Measurements from ENCODE around the gene SFTPA2.
"Not testable (repeated sequence)": the region's sequence is repeated elsewhere in the genome, so short reads cannot be mapped to it uniquely, and the experiment has no call there.

Gene SFTPA2

DNA sequence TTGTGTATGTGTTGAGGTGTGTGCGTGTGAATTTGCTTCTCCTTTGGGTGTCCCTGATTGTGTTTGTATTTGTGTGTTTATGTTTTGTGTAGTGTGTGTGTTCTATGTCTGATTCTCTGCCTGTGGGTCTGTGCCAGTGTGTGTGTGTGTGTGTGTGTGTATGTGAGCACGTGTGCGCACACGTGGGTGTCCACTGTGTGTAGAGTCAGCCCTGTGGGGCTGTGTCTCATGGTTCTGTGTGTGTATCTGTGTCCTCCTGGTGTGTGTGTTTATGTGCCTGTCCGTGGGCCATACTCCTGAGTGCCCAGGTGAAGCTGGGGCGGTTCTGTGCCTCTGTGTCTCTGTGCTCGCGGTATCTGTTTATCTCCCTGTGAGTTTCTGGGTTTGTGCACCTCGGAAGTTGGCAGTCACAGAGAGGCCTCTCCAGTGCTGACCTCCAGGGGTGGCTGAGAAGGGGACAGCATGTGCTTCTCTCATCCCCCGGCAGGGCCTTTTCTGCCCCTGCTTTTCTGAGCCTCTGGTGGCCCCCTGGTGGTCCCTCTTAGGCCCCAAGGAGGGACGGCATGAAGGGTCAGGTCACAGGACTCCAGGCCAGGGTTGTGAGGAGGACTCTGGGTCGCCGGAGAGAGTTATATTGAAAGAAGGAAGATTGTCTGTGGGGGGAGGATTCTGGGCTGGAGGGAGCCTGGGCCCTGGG lies 36.9 kb downstream of the SFTPA2 start:
- CTCF ChIA-PET; H3K4me3 ChIP-seq (ENCODE audit: low read depth, low read length); POLR2A ChIA-PET: not testable (repeated sequence)

DNA sequence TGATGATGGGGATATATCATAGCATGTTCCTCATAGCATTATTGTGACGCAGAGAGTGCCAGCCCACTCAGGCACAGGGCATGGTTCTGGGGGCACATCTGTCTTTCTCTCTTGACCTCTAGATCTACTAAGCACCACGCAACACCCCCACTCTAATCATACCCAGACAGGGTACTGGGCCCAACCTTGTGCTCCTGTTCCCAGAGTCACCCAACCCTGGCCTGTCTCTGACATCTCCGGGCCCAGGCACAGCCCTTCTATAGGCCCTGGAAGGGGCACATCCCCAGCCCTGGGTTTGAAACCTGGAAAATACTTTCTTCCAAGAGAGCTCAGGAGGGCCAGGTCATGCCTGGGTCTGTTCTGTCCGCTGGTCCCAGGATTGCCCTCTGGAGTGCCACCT lies 37.7 kb downstream of the SFTPA2 start:
- POLR2A ChIA-PET; H3K36me3 ChIP-seq (ENCODE audit: control insufficient read depth in 2 of 2, insufficient read depth in 1 of 2, low read length in 2 of 2); H3K4me1 ChIP-seq (ENCODE audit: control insufficient read depth, insufficient read depth, low read length); H3K9me3 ChIP-seq (ENCODE audit: control insufficient read depth, insufficient read depth, low read depth, low read length); CTCF ChIA-PET; H3K27ac ChIP-seq (ENCODE audit: extremely low read depth, low read depth, low read length); H3K4me3 ChIP-seq (ENCODE audit: low read depth, low read length): not testable (repeated sequence)

More for the DNA sequence above, 36.9 kb downstream of the SFTPA2 start:
- H3K27ac ChIP-seq (ENCODE audit: extremely low read depth, low read depth, low read length); H3K4me1 ChIP-seq (ENCODE audit: control insufficient read depth, insufficient read depth, low read length); H3K36me3 ChIP-seq (ENCODE audit: control insufficient read depth in 2 of 2, insufficient read depth in 1 of 2, low read length in 2 of 2); H3K9me3 ChIP-seq (ENCODE audit: control insufficient read depth, insufficient read depth, low read depth, low read length): not testable (repeated sequence)

DNA sequence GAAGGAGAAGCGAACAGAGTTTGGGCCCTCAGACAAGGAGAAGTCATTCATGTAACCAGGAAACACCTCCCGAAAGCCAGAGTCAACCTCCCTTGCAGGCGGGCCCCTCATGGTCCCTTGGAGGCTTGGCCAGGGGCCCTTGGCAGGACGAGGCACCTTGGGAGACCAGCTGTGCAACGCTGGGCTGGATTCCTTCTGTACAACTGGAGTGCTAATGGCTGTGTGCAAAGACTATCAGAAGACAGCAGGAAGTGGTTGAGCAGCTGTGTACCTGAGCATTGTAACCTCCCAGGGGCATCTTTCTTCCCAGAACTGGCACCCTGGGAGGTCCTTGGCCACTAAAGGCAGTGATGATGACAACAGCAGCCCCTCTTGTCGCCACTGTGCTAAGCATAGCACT lies 38.5 kb downstream of the SFTPA2 start:
- TF ChIP-seq GLIS1 (tag by site-specific recombination; IDR thresholded peaks at IDR 0.05), result peak; percentile 41
- H3K4me3 ChIP-seq (ENCODE audit: low read depth, low read length); POLR2A ChIA-PET; H3K27ac ChIP-seq (ENCODE audit: extremely low read depth, low read depth, low read length); CTCF ChIA-PET; H3K9me3 ChIP-seq (ENCODE audit: control insufficient read depth, insufficient read depth, low read depth, low read length); H3K4me1 ChIP-seq (ENCODE audit: control insufficient read depth, insufficient read depth, low read length); H3K36me3 ChIP-seq (ENCODE audit: control insufficient read depth in 2 of 2, insufficient read depth in 1 of 2, low read length in 2 of 2): not testable (repeated sequence)

DNA sequence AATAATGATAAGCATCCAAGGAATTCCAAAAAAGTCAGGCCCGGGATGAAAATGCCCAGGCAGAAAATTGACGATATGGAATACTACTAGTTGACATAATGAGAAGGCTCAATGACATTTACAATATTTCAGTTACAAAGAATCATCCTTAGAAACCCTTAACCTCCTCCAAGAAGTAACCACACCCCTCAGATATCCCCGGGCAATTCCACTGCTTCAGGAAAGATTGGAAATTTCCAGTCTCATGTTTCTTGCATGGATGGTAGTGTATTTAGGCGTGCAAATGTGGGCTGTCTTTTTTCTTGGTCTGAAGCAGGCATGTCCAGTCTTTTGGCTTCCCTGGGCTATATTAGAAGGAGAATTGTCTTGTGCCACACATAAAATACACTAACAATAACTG lies 42.6 kb downstream of the SFTPA2 start:
- H3K4me3 ChIP-seq (ENCODE audit: low read depth, low read length); H3K4me1 ChIP-seq (ENCODE audit: control insufficient read depth, insufficient read depth, low read length); H3K27ac ChIP-seq (ENCODE audit: extremely low read depth, low read depth, low read length); CTCF ChIA-PET; POLR2A ChIA-PET; H3K36me3 ChIP-seq (ENCODE audit: control insufficient read depth in 2 of 2, insufficient read depth in 1 of 2, low read length in 2 of 2); H3K9me3 ChIP-seq (ENCODE audit: control insufficient read depth, insufficient read depth, low read depth, low read length): not testable (repeated sequence)

DNA sequence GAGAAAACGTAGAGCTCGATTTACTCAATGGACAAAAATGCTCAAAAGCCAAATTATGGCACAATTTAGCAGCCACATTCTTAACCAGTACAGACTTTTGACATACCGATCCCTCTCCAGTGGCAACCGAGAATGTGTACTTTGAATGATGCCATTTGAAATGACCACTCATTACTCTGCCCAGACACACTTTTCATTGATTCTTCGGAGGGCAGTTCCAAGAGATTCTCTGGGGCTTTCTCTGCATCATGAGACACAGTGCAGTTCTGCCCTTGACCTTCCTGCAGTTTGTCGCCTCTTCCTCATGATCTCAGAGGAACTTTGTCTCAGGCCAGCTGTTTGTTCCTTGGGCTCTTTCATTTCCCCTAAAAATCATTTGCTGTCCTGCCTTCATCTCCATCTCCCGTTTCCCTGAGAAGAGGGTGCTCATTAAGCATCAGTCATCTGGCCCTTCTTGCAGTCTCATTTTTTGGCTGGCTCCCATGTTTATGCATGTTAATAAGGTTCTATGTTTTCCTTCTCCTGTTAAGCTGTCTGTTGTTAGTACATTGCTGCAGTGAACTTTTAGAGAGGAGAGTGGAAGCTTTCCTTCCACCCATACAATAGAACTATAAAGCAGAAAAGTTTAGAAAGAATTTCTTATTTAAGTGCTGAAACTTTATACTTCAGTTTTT lies 43.5 kb downstream of the SFTPA2 start:
- H3K27ac ChIP-seq (ENCODE audit: extremely low read depth, low read depth, low read length); H3K36me3 ChIP-seq (ENCODE audit: control insufficient read depth in 2 of 2, insufficient read depth in 1 of 2, low read length in 2 of 2); CTCF ChIA-PET; H3K9me3 ChIP-seq (ENCODE audit: control insufficient read depth, insufficient read depth, low read depth, low read length); H3K4me1 ChIP-seq (ENCODE audit: control insufficient read depth, insufficient read depth, low read length); POLR2A ChIA-PET; H3K4me3 ChIP-seq (ENCODE audit: low read depth, low read length): not testable (repeated sequence)

DNA sequence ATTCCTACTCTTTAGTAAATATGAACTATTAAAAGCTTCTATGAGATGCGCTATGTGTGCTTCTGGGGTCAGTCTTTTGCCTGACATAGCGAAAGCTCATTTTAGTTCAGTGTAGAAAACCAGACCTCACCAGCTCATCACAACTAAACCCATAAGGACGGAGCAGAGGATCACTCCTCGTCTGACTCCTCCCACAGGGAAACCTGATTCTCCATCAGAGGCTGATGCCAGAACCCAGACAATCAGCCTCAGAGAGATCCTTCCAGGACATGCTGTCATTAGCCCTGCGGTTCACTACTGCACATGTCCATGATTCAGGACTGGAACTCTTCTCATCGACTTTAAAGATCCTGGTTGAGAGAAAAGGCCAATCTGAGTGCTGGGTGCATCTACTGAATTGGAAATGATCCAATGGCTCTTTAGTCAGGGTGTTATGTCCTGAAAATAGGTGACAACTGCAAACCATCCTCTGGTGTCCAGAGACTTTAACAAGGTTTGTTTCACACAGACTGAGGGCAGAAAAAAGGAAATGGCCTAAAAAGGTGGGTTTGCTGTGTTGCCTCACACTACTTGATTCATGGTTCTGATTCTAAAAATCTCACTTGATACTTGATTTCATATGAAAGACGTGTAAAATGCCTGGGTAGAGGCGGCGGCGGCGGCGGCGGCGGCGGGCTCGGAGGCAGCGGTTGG lies 48.2 kb downstream of the SFTPA2 start, which contains the start of gene EIF5AL1:
TSS of gene EIF5AL1 (plus strand) at position 643 of the 693 bp plus-strand sequence. CDS start 117 bp downstream, outside the sequence.
- CTCF ChIA-PET; H3K9me3 ChIP-seq (ENCODE audit: control insufficient read depth, insufficient read depth, low read depth, low read length); POLR2A ChIA-PET; H3K36me3 ChIP-seq (ENCODE audit: control insufficient read depth in 2 of 2, insufficient read depth in 1 of 2, low read length in 2 of 2); H3K4me1 ChIP-seq (ENCODE audit: control insufficient read depth, insufficient read depth, low read length); H3K4me3 ChIP-seq (ENCODE audit: low read depth, low read length); H3K27ac ChIP-seq (ENCODE audit: extremely low read depth, low read depth, low read length): not testable (repeated sequence)
- peak; percentile 27; the same call in 1 of the 2 replicates for TF ChIP-seq ZBTB17 (tag by site-specific recombination; IDR thresholded peaks at IDR 0.05)

DNA sequence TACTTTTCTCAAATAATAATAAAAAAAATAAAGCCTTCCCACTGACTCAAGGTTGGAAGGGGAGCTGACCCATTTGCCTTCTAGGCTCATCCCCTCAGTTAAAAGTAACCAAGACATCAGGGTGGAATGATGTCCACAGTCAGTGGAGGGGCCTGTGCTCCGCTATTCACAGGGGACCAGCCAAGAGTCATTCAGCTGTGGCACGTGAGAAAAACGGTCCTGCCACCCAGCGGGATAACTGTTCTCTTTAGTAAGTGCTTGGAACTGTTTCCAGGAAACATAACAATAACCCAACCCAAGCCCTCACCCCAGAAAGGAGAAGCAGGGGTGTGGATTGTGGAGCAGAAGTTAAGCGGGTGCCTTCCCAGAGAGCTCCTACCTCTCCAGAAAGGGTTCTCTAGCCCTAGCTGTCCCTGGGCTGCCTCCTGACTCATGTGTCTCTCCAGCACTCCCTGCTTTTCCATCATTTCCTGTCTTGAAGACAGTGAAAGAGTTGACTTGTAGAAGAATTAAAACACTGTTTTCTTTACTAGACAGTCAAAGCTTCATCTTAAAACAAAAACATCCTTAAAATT lies 50.2 kb downstream of the SFTPA2 start:
- H3K9me3 ChIP-seq (ENCODE audit: control insufficient read depth, insufficient read depth, low read depth, low read length); H3K4me1 ChIP-seq (ENCODE audit: control insufficient read depth, insufficient read depth, low read length); H3K27ac ChIP-seq (ENCODE audit: extremely low read depth, low read depth, low read length); H3K36me3 ChIP-seq (ENCODE audit: control insufficient read depth in 2 of 2, insufficient read depth in 1 of 2, low read length in 2 of 2); H3K4me3 ChIP-seq (ENCODE audit: low read depth, low read length); POLR2A ChIA-PET: not testable (repeated sequence)
- CTCF ChIA-PET, result interaction anchor here (0.7 kb wide), 1 partner anchor 413 kb away, joined by 3 read pairs; no protein-coding TSS in a partner anchor

DNA sequence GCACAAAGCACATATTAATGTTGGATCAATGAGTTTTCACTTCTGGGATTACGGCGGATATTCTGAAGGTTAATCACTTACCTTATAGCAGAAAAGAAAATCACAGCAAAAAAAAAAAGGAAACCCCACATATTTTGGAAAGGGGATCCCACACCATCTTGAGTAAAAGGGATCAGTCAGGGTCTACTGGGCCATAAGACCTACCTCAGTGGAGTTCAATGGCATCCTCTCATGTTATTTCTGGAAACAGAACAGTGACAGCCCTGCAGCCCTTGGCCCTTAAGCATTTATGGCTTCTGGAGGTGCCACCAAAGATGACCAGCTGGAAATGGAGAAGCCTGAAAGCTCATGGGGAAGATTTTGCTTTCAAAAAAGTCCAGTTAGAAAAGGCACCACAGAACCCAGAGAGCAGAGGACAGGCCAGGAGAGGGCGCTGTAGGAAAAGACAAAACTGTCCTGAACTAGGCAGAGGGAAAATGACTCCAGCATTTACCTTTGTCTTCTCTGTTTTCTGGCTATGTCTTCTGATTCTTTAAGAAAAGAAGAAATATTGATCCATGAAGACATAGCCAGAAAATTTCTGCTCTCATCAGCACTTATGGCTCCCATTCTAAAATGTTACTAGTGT lies 50.8 kb downstream of the SFTPA2 start:
- H3K4me3 ChIP-seq (ENCODE audit: low read depth, low read length); H3K36me3 ChIP-seq (ENCODE audit: control insufficient read depth in 2 of 2, insufficient read depth in 1 of 2, low read length in 2 of 2); H3K4me1 ChIP-seq (ENCODE audit: control insufficient read depth, insufficient read depth, low read length); POLR2A ChIA-PET; H3K9me3 ChIP-seq (ENCODE audit: control insufficient read depth, insufficient read depth, low read depth, low read length); H3K27ac ChIP-seq (ENCODE audit: extremely low read depth, low read depth, low read length): not testable (repeated sequence)
- CTCF ChIA-PET, result interaction anchor here (0.7 kb wide), 1 partner anchor 414 kb away, joined by 3 read pairs; no protein-coding TSS in a partner anchor

DNA sequence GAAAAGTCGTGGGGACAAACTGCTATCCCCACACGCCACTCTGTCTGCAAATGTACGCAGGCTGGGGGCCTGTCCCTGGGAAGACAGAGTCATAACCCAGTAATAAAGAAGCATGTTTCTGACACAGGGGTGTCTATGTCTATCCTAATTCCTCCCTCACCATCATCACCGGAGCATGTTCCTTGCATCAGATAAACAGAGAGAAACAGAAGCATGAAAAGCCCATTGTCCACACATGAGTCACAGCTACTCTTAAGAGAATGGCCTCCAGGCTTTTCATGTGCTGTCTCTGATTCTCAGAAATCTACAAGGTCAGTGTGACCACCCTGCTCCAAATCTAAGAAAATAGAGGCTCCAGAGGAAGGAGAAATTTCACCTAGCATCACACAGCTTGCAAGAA lies 52.0 kb downstream of the SFTPA2 start:
- H3K4me3 ChIP-seq (ENCODE audit: low read depth, low read length); H3K36me3 ChIP-seq (ENCODE audit: control insufficient read depth in 2 of 2, insufficient read depth in 1 of 2, low read length in 2 of 2); H3K9me3 ChIP-seq (ENCODE audit: control insufficient read depth, insufficient read depth, low read depth, low read length); H3K4me1 ChIP-seq (ENCODE audit: control insufficient read depth, insufficient read depth, low read length); H3K27ac ChIP-seq (ENCODE audit: extremely low read depth, low read depth, low read length); POLR2A ChIA-PET; CTCF ChIA-PET: not testable (repeated sequence)
